Midbrain (tissue), 1 donor: ENCODE data around the gene WFDC10B.
"Not testable (repeated sequence)": the region's sequence is repeated elsewhere in the genome, so short reads cannot be mapped to it uniquely, and the experiment has no call there.

Source experiments
- DNase-seq: peaks from one replicate; lab custom pipeline; 2025; lab: John Stamatoyannopoulos, UW

WFDC10B gene

GRCh38 chr20:45647441-45648050, 57.3 kb downstream of the WFDC10B start:
- no peak for DNase-seq

- no peak for DNase-seq
Observed at GRCh38 chr20:45646875-45647274, 57.9 kb downstream of the WFDC10B start.

GRCh38 chr20:45645869-45646268, 59.0 kb downstream of the WFDC10B start:
- DNase-seq: not testable (repeated sequence)

GRCh38 chr20:45641076-45641475, 63.7 kb downstream of the WFDC10B start:
- not testable (repeated sequence) for DNase-seq

- no peak for DNase-seq
Observed at GRCh38 chr20:45639687-45640086, 65.1 kb downstream of the WFDC10B start.

- no peak for DNase-seq
Observed at GRCh38 chr20:45636513-45636912, 68.3 kb downstream of the WFDC10B start.
